GM12891 (cell line): Measurements from ENCODE around the gene LRRC47.

Source experiments
- DNase-seq: peaks from one replicate; pipeline ENCODE4 v3.0.0; 2011; ENCODE audit warnings: low spot score; ENCODE audit not compliant: insufficient read length
- FAIRE-seq: peaks from 2 replicates; lab custom pipeline; 2011; peaks lifted over from hg19 to GRCh38; lab: Jason Lieb, UNC
- PAX5 ChIP-seq: IDR thresholded peaks from 2 replicates; pipeline ENCODE4 v1.6.1; 2011; ENCODE audit warnings: low read length, moderate library complexity, mild to moderate bottlenecking; ENCODE audit not compliant: insufficient read depth, severe bottlenecking
- POLR2A ChIP-seq: IDR thresholded peaks from 2 replicates; pipeline ENCODE4 v1.6.1; 2011; ENCODE audit warnings: low read depth, low read length, control low read depth
- POLR2AphosphoS5 ChIP-seq: IDR thresholded peaks from 2 replicates; pipeline ENCODE4 v1.6.1; 2011; ENCODE audit warnings: low read depth, low read length, control low read depth
- POU2F2 ChIP-seq: IDR thresholded peaks from 2 replicates; pipeline ENCODE4 v1.6.1; 2011; ENCODE audit warnings: low read depth, mild to moderate bottlenecking, control low read depth, low read length, moderate library complexity
- SPI1 ChIP-seq: IDR thresholded peaks from 2 replicates; pipeline ENCODE4 v1.6.1; 2011; ENCODE audit warnings: low read depth, low read length, control low read depth
- TAF1 ChIP-seq: IDR thresholded peaks from 2 replicates; pipeline ENCODE4 v1.6.1; 2011; ENCODE audit warnings: low read depth, low read length, control low read depth

LRRC47 gene

DNA sequence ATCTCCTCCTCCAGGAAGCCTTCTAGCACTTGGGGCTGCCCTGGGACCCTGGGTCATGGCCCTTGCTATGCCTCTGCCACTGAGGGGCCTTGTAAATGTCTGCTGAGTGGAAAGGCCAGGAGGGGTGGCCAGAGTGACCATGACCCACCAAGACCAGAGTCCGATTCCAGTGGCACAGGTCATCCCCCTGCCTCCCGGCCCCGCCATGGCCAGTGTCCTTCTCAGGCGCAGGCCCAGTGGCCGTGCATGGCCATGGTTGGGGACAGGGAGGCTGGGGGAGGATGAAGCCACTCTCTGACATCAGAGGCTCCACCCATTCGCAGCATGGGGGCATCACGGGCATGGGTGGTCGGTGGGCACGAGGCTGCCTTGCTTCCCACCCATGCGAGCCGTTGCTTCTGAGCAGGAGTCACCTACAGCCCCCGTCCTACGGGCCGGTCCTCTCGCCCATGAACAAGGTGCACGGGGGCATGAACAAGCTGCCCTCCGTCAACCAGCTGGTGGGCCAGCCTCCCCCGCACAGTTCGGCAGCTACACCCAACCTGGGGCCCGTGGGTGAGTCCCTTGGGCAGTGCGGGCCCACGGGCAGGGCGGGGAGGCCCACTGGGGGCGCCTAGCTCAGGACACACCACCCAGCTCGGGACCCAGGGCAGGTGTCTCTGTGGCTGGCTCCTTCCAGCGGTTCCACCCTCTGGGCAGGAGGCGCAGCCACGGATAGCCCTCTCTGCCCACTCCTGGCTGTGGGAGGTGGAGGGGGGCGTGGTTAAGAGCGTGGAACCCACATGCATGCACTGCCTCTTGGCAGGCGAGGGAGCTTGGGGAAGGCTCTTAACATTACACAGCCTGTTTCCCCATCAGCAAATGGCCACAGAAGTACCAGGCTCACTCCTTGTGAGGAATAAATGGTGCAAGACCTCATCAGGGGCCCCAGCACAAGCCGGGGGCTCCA lies 66.4 kb downstream of the LRRC47 start:
- TF ChIP-seq SPI1: no peak
- no peak for TF ChIP-seq PAX5
- TF ChIP-seq POLR2AphosphoS5: no peak
- TF ChIP-seq TAF1: no peak
- TF ChIP-seq POLR2A: no peak
- no peak for TF ChIP-seq POU2F2
- no peak for FAIRE-seq
- DNase-seq: no peak
